ENCODE results near the gene MUC15. TPM values are rescaled to one million over a fixed set of nuclear protein-coding genes. Genes with fewer than 3 reads are reported as not detected.

The MUC15 gene
- total and polyA plus RNA-seq, 2 of the 4 experiments (the other 2 are of a cell fraction), result not detected

DNA sequence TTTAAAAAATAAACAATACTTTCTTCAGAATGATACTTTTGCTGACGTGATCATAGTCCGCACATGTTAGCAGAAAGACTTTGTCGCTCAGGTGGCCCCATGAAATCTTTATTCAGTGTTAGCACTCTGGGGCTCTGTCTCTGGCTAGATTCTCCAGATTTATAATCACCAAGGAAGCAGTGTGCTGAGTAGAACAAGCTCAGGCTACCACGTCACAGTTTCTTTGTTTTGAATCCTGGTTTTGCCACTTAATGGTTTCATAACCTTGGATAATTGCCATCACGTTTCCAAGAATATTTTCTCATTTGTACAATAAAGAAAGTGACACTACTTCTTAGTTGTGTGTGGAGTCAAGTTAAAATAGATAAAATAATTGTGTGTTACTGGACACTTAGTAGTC lies 3.9 kb upstream of the MUC15 start:
- BruUV-seq (replicated peaks), result no TSS peak
- in situ Hi-C loops (cut with MboI; ENCODE audit: low sequenced_read_pairs), result no loop called here
- H3K23ac ChIP-seq (ENCODE audit: low read depth, low read length), result no peak overlapping the region
- dilution Hi-C loops (cut with HindIII; ENCODE audit: low sequenced_read_pairs, unreplicated experiment), result no loop called here
- no peak overlapping the region for H3K4me2 ChIP-seq (ENCODE audit: low read depth, low read length)
- no peak overlapping the region for H2AK5ac ChIP-seq (ENCODE audit: low read depth, low read length)
- H2BK120ac ChIP-seq (ENCODE audit: low read depth, low read length), result no peak overlapping the region
- no peak overlapping the region for H3K18ac ChIP-seq (ENCODE audit: low read depth, low read length)
- no peaks in the 10 kb centered on the region for H3K9me1 ChIP-seq (ENCODE audit: insufficient read depth, low read length)
- no peak overlapping the region for H2BK5ac ChIP-seq (ENCODE audit: low read depth, low read length, poor library complexity, severe bottlenecking)
- no peaks in the 10 kb centered on the region for H3K27me3 ChIP-seq (ENCODE audit: control insufficient read depth, insufficient read depth, low read length)
- no peak overlapping the region for H2AK9ac ChIP-seq (replicated peaks; ENCODE audit: low read depth, low read length, poor library complexity)
- no peaks in the 10 kb centered on the region for H3K79me1 ChIP-seq (ENCODE audit: low read depth in 1 of 2, low read length in 2 of 2)
- CTCF ChIA-PET, result no interaction called here
- H3K36me3 ChIP-seq (ENCODE audit: control insufficient read depth, insufficient read depth, low read length), result no peaks in the 10 kb centered on the region
- H4K20me1 ChIP-seq (ENCODE audit: insufficient read depth, low read length), result no peaks in the 10 kb centered on the region
- no peak overlapping the region for H3K4me3 ChIP-seq (ENCODE audit: insufficient read depth, low read depth, low read length)
- no peak overlapping the region for H2BK15ac ChIP-seq (ENCODE audit: low read depth, low read length)
- H3K9ac ChIP-seq (ENCODE audit: low read depth, low read length), result no peak overlapping the region
- H3K4me1 ChIP-seq (ENCODE audit: control insufficient read depth, insufficient read depth, low read length), result no peaks in the 10 kb centered on the region
- intact Hi-C loops (cut with micrococcal nuclease), result no loop called here
- no peak overlapping the region for H3K4ac ChIP-seq (ENCODE audit: low read depth, low read length)
- H4K91ac ChIP-seq (ENCODE audit: insufficient read depth, low read depth, low read length), result no peak overlapping the region
- POLR2A ChIA-PET (ENCODE audit: unreplicated experiment), result no interaction called here
- H4K5ac ChIP-seq (ENCODE audit: low read depth, low read length), result no peak overlapping the region
- H2AFZ ChIP-seq (replicated peaks; ENCODE audit: low read length, poor library complexity), result no peak overlapping the region
- WGBS, 2 experiments (ENCODE audit: extremely low coverage in 2 of 2, insufficient read length in 1 of 2), result 80% methylated on average over 2 of the region's 5 CpGs; no CpG with 5 or more reads in 1 of the 2 experiments
- H2BK20ac ChIP-seq (ENCODE audit: low read depth, low read length), result no peak overlapping the region
- H3K9me3 ChIP-seq (ENCODE audit: control insufficient read depth, insufficient read depth, low read length), result no peaks in the 10 kb centered on the region
- no peak overlapping the region for H4K8ac ChIP-seq (ENCODE audit: low read depth in 2 of 2, low read length in 2 of 2)
- ATAC-seq (ENCODE audit: low read depth) (no peak), DNase-seq (no peak)
- H3K14ac ChIP-seq (replicated peaks; ENCODE audit: low read depth, low read length), result no peak overlapping the region
- no peak for TF ChIP-seq POLR2A (IDR thresholded peaks at IDR 0.05; ENCODE audit: low read depth, low read length)
- TF ChIP-seq, protein P1, sequence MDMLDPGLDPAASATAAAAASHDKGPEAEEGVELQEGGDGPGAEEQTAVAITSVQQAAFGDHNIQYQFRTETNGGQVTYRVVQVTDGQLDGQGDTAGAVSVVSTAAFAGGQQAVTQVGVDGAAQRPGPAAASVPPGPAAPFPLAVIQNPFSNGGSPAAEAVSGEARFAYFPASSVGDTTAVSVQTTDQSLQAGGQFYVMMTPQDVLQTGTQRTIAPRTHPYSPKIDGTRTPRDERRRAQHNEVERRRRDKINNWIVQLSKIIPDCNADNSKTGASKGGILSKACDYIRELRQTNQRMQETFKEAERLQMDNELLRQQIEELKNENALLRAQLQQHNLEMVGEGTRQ (IDR thresholded peaks at IDR 0.05; ENCODE audit: low read depth, low read length), result no peak
- no peak overlapping the region for H3K56ac ChIP-seq (ENCODE audit: extremely low read depth, insufficient read depth, low read length)
- no peak overlapping the region for H3K27ac ChIP-seq (ENCODE audit: insufficient read depth, low read length)

Measured in IMR-90 (cell line).